NCI-H1092 treated with DMSO at 0.1 percent for 48 hours (cell line): ENCODE measurements around the gene XRCC1.
"Not testable (repeated sequence)": the region's sequence is repeated elsewhere in the genome, so short reads cannot be mapped to it uniquely, and the experiment has no call there.

ENCODE experiments used
- DNase-seq: peaks from one replicate; lab custom pipeline; 2025; lab: John Stamatoyannopoulos, UW

Gene XRCC1

DNA sequence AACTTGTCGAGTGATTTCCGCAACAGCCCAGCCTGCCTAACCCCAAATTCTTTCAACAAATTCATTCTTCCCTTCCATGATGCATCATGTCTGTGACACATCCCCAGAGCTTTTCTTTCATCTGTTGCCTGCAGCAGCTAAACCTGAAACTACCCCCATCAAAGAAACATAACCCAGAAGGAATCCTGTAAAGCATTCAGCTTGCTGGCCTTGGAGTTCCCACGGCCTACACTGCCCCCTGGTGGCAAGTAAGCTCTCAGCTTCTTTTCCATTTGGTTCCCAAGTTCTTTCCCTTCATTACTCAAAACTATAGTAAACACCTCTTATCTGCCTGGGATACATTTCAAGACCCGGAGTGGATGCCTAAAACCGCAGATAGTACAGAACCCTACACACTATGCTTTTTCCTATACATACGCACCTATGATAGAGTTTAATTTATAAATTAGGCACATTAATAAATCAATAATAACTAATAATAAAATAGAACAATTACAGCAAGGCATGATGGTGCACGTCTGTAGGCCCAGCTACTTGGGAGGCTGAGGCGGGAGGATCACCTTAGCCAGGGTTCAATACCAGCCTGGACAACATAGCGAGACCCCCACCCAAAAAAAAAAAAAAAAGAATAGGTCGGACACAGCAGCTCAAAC is 55.8 kb downstream of the XRCC1 start:
- DNase-seq: peak; percentile 48

DNA sequence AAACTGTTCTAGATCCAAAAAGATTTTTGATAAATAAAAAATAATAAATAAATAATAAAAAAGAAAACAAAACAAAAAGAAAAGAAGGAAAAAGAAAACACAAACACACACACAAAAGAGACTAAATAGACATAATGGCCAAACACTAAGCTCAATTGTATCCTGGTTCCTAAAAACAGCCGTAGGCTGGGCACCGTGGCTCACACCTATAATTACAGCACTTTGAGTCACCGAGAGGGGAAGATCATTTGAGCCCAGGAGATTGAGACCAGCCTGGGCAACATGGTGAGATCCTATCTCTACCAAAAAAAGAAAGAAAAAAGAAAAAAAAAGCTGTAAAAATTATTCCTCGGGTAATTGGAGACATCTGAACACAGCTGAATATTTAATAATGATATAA is 57.3 kb downstream of the XRCC1 start:
- DNase-seq: no peak

DNA sequence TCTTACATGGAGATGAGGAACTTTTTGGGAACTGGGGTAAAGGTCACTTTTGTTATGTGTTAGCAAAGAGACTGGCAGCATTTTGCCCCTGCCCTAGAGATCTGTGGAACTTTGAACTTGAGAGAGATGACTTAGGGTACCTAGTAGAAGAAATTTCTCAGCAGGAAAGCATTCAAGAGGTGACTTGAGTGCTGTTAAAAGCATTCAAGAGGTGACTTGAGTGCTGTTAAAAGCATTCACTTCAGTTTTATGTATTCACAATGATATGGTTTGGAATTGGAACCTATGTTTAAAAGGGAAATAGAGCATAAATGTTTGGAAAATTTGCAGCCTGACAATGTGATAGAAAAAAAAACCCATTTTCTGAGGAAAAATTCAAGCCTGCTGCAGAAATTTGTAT is 62.9 kb downstream of the XRCC1 start:
- DNase-seq: not testable (repeated sequence)

DNA sequence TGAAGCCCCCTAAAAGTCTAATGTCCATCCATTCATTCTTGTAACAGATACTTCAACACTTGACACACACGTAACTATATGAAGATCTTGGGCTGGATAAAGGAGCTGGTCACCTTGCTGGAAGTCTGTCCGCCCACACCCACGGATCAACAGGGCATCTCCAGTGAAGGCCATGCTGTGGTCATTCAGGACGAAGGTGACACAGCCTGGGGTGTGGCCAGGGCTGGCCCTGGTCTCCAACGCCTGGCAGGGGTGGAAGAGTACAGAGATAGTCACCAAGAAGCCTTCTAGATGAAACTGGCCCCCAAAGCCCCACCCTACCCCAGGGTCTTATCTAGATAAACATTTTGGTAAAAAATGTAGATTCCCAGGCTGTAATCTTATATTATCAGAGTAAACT is 64.0 kb downstream of the XRCC1 start:
- DNase-seq: no peak

DNA sequence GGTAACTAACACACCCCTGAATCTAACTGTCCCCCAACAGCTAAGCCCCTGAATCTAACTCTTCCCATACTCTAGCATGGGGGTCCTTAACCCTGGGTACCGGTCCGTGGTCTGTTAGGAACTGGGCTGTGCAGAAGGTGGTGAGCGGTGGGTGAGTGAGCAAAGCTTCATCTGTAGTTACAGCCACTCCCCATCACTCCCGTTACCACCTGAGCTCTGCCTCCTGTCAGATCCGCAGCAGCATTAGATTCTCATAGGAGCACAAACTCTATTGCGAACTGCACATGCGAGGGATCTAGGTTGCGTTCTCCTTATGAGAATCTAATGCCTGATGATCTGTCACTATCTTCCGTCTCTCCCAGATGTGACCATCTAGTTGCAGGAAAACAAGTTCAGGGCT is 64.6 kb downstream of the XRCC1 start:
- no peak for DNase-seq

GRCh38 chr19:43507880-43508279 is 67.4 kb downstream of the XRCC1 start:
- no peak for DNase-seq

DNA sequence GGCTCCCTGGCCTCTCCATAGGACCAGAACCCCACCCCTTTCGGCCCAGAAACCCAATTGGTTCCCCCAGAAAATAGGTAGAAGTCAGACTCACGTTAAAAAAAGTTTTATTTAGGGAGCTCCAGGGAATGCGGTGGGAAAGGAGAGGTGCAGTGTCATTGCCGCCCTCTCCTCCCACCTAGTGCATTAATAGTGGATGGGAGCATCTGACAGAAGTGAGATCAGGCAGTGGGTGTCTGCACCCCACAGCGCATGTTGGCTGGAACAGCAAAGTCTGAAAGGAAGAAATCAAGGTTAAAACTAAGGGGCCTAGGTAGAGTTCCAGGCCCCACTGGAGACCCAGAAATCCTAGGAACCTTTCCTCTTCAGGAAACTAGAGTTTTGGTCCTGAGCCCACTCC is 68.7 kb downstream of the XRCC1 start:
- no peak for DNase-seq

GRCh38 chr19:43505941-43506340 is 69.4 kb downstream of the XRCC1 start:
- no peak for DNase-seq

GRCh38 chr19:43505186-43505456 is 70.2 kb downstream of the XRCC1 start:
- no peak for DNase-seq

DNA sequence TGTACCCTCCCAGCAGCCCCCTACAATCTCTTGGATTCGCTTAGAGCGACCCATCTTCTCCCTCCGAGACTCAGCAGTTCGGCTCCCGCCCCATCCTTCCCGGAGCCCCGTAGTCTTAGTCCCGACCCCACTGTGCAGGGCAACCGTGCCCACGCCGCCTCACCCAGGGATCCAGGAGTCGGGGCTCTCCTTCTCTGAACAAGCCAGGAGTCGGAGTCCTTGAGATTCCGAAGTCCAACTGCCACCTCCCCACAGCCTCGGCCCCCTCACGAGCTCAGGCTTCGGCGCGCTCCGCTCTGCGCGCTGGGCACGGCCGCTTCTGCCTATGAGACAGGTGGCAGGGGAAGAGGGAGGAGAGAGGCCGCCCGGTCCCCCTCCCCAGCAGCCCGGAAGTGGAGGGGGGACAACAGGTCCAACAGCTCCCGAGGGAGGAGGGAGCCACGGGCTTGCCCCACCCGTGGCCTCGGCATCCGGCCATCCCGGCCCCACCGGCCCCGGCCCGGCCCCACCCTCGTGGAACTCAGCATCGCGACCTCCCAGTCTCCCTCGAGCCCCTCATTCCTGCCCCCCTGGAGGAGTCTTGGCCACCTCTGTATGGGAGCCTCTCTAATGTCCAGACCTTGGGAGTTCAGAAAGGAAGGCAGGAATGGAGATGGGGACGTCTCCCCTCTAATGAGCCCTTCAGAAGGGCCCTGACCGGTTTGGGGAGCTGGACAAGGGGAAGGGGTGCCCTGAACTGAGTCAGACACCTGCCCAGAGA is 70.7 kb downstream of the XRCC1 start, which contains the start of gene PHLDB3:
TSS of gene PHLDB3 (minus strand) at position 321 of the 760 bp plus-strand sequence. CDS start 628 bp downstream, outside the sequence.
- DNase-seq: peak; percentile 7

GRCh38 chr19:43503501-43504425 is 71.6 kb downstream of the XRCC1 start:
- peak; percentile 53 for DNase-seq

- no peak for DNase-seq
Observed at GRCh38 chr19:43502419-43502976, 72.8 kb downstream of the XRCC1 start.

- DNase-seq: no peak
Observed at GRCh38 chr19:43501661-43502418, 73.5 kb downstream of the XRCC1 start.

GRCh38 chr19:43499042-43499441 is 76.3 kb downstream of the XRCC1 start:
- no peak for DNase-seq

GRCh38 chr19:43498233-43498842 is 77.0 kb downstream of the XRCC1 start:
- no peak for DNase-seq

- DNase-seq: no peak
Observed at GRCh38 chr19:43496960-43497359, 78.4 kb downstream of the XRCC1 start.

DNA sequence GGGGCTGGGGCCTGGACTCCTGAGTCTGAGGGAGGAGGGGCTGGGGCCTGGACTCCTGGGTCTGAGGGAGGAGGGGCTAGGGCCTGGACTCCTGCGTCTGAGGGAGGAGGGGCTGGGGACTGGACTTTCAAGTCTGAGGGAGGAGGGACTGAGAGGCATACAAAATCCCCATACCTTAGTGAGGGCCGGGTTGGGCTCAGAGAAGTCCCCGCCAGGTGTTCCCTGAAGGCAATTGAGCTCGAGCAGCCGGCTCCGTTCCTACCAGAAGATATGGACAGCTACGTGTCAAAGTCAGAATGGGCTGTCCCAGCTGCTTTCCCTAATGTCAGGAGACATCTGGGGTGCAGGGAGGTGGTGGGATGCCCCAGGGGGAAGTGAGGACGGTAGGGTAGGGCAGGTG is 80.2 kb downstream of the XRCC1 start:
- no peak for DNase-seq
